B cell (primary cell): Measurements from ENCODE around the gene P2RY14. TPM values are rescaled to one million over a fixed set of nuclear protein-coding genes. Genes with fewer than 3 reads are reported as not detected.
A peak's percentile ranks its signal among the peaks of the same experiment; 100 is the strongest.

Experiments
- ATAC-seq: fragments of 200-7000 bp; cut with Tn5 transposase; one replicate; pipeline ENCODE4 v1.10.0; 2021; ENCODE audit warnings: low read depth, mild to moderate bottlenecking, moderate number of reproducible peaks, moderate library complexity
- CTCF ChIA-PET: fragments of 350-600 bp; sonication (Branson Sonifier 250); formaldehyde crosslinking; loops from one replicate; lab custom pipeline; 2021; ENCODE audit warnings: antibody characterized with exemption, inconsistent platforms; lab: Charles Lee
- POLR2A ChIA-PET: fragments of 350-600 bp; sonication (Branson Sonifier 250); formaldehyde crosslinking; loops from one replicate; lab custom pipeline; 2021; ENCODE audit warnings: antibody characterized with exemption; lab: Charles Lee
- DNase-seq: peaks from one replicate; pipeline ENCODE4 v3.0.0; 2013
- H2AFZ ChIP-seq: 2 replicates; pipeline ENCODE4 v1.6.1; 2012; ENCODE audit warnings: mild to moderate bottlenecking, low read depth, low read length; ENCODE audit not compliant: insufficient read depth, poor library complexity, severe bottlenecking
- H3K27ac ChIP-seq, 2 donors: 1 replicate in 1 of 2; 2 replicates in 1 of 2; pipeline ENCODE4 v1.5.1; 2012 to 2013; ENCODE audit warnings: low read length in 2 of 2, mild to moderate bottlenecking in 2 of 2, moderate library complexity in 1 of 2
- H3K27me3 ChIP-seq, 4 experiments: fragments of 200-600 bp in 1 of 4; sonication (generic) in 1 of 4; replicated peaks in 1 of 4; 1 replicate in 2 of 4; 2 replicates in 2 of 4; pipeline versions ENCODE4 v1.6.1 to v1.7.0; 2013 to 2016; ENCODE audit warnings: low read length in 3 of 4, mild to moderate bottlenecking in 2 of 4, mixed read lengths in 1 of 4, moderate library complexity in 1 of 4; ENCODE audit not compliant: insufficient read depth in 4 of 4, control insufficient read depth in 3 of 4; ENCODE audit errors: control extremely low read depth in 1 of 4
- H3K36me3 ChIP-seq, 2 experiments: replicated peaks in 1 of 2; 1 replicate in 1 of 2; 2 replicates in 1 of 2; pipeline versions ENCODE4 v1.6.1 to v1.7.1; 2013; ENCODE audit warnings: low read length in 1 of 2; ENCODE audit not compliant: insufficient read depth in 2 of 2, control insufficient read depth in 1 of 2; ENCODE audit errors: control extremely low read depth in 1 of 2, extremely low read depth in 1 of 2
- H3K4me1 ChIP-seq, 2 donors: fragments of 200-600 bp in 1 of 2; sonication (generic) in 1 of 2; 1 replicate in 1 of 2; 2 replicates in 1 of 2; pipeline versions ENCODE4 v1.5.1 to v1.6.1; 2013 to 2017; ENCODE audit warnings: low read length in 2 of 2; ENCODE audit not compliant: control insufficient read depth in 2 of 2, insufficient read depth in 2 of 2
- H3K4me2 ChIP-seq: replicated peaks from 2 replicates; pipeline ENCODE3; 2012; ENCODE audit warnings: mild to moderate bottlenecking, low read depth, low read length; ENCODE audit not compliant: poor library complexity, severe bottlenecking
- H3K4me3 ChIP-seq, 5 experiments: fragments of 200-600 bp in 1 of 5; sonication (generic) in 1 of 5; 1 replicate in 3 of 5; 2 replicates in 2 of 5; pipeline versions ENCODE4 v1.5.1 to v1.7.0; 2011 to 2016; ENCODE audit warnings: low read length in 4 of 5, mild to moderate bottlenecking in 4 of 5, low read depth in 2 of 5, control low read depth in 1 of 5, moderate library complexity in 1 of 5; ENCODE audit not compliant: insufficient read depth in 1 of 5; ENCODE audit errors: control extremely low read depth in 1 of 5, extremely low read depth in 1 of 5
- H3K79me2 ChIP-seq: fragments of 200-600 bp; sonication (generic); one replicate; pipeline ENCODE4 v1.6.0; 2016; ENCODE audit warnings: low read length; ENCODE audit not compliant: control insufficient read depth, insufficient read depth
- H3K9ac ChIP-seq: fragments of 200-600 bp; sonication (generic); 2 replicates; pipeline ENCODE4 v1.6.1; 2017; ENCODE audit warnings: mild to moderate bottlenecking, low read length, moderate library complexity
- H3K9me3 ChIP-seq, 3 donors: one replicate each; pipeline versions ENCODE4 v1.6.1 to v1.7.1; 2013; ENCODE audit warnings: low read length in 2 of 3; ENCODE audit not compliant: control insufficient read depth in 2 of 3, insufficient read depth in 1 of 3; ENCODE audit errors: control extremely low read depth in 1 of 3
- H4K20me1 ChIP-seq: 2 replicates; pipeline ENCODE4 v1.6.0; 2012; ENCODE audit warnings: mild to moderate bottlenecking, low read length; ENCODE audit not compliant: insufficient read depth, control insufficient read depth, poor library complexity, severe bottlenecking
- H3K27ac Mint-ChIP-seq: one replicate; pipeline ENCODE4 v1.8.0; 2021; ENCODE audit warnings: mixed read lengths
- H3K27me3 Mint-ChIP-seq: one replicate; pipeline ENCODE4 v1.8.0; 2021; ENCODE audit warnings: mixed read lengths
- H3K4me1 Mint-ChIP-seq: one replicate; pipeline ENCODE4 v1.8.0; 2021; ENCODE audit warnings: mixed read lengths
- H3K4me3 Mint-ChIP-seq: one replicate; pipeline ENCODE4 v1.8.0; 2021; ENCODE audit warnings: mixed read lengths
- H3K9me3 Mint-ChIP-seq: one replicate; pipeline ENCODE4 v1.8.0; 2022; ENCODE audit warnings: mixed read lengths; ENCODE audit not compliant: insufficient read depth
- EZH2 ChIP-seq: IDR thresholded peaks from 2 replicates; pipeline ENCODE4 v1.6.1; 2012; ENCODE audit warnings: borderline replicate concordance, low read depth, mild to moderate bottlenecking, moderate library complexity, low read length; ENCODE audit not compliant: insufficient read depth, poor library complexity, severe bottlenecking
- whole genome bisulfite sequencing: methylation state at CpG from one replicate; pipeline ENCODE4 v1.1.5; 2013; ENCODE audit warnings: missing lambda C conversion rate; ENCODE audit not compliant: insufficient coverage; 5-methylcytosine and 5-hydroxymethylcytosine counted together
- intact Hi-C: fragments of 100-400 bp; cut with micrococcal nuclease; formaldehyde crosslinking; loops from one replicate; pipeline ENCODE4 v1.10.0; 2022
- polyA plus RNA-seq: library from polyadenylated mRNA; depleted of rRNA; stranded (reverse); fragments of >200 nt; gene quantifications from 2 replicates; pipeline ENCODE4 v1.2.3, GENCODE V29; 2012
- total RNA-seq, 2 donors: library from RNA; stranded (reverse); fragments of 120-200 nt in 1 of 2; gene quantifications; 1 replicate in 1 of 2; 2 replicates in 1 of 2; pipeline versions ENCODE4 v1.2.3 to v1.2.4, GENCODE V29; 2013 to 2022
- TF ChIP-seq, protein P1 (sequence below): fragments of 200-600 bp; IDR thresholded peaks from one replicate; pipeline ENCODE4 v1.8.0; 2022; ENCODE audit warnings: antibody characterized with exemption, mild to moderate bottlenecking

The P2RY14 gene
- total and polyA plus RNA-seq, 2 donors (not counting 1 experiment from before 2014, with no cell fraction given) = 7.0 to 11.3 TPM

DNA sequence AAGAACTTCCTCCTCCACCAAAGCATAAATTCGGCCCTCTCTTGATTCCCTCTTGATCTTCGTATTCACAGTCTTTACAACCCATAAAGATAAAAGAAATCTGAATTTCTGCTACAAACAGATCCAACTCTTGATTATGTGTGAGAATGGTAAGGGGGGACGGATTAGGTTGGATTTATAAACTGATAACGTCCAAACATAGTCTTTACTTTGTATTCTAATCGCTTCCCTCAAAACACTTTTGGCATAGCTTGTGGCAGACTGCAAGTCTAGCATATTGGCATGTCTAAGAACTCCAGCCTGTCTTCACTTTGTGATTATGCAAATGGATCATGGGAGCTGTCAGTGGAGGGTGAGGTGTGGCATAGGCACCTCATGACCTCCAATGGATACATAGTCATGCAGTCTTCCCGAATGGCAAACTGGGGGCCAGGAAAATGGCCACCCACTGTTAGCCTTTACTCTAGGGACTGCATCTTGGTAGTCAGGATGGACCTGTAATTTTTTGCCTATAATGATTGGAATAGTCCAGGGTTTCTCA is 51.0 kb downstream of the P2RY14 start:
- peak overlapping the region in 1 of 2 donors; percentile 9 for H3K27ac ChIP-seq
- TF ChIP-seq EZH2 = no peak
- TF ChIP-seq, protein P1, sequence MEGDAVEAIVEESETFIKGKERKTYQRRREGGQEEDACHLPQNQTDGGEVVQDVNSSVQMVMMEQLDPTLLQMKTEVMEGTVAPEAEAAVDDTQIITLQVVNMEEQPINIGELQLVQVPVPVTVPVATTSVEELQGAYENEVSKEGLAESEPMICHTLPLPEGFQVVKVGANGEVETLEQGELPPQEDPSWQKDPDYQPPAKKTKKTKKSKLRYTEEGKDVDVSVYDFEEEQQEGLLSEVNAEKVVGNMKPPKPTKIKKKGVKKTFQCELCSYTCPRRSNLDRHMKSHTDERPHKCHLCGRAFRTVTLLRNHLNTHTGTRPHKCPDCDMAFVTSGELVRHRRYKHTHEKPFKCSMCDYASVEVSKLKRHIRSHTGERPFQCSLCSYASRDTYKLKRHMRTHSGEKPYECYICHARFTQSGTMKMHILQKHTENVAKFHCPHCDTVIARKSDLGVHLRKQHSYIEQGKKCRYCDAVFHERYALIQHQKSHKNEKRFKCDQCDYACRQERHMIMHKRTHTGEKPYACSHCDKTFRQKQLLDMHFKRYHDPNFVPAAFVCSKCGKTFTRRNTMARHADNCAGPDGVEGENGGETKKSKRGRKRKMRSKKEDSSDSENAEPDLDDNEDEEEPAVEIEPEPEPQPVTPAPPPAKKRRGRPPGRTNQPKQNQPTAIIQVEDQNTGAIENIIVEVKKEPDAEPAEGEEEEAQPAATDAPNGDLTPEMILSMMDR = no peak
- no peak overlapping the region for H3K9ac ChIP-seq
- no CpG with 5 or more reads among the region's 6 CpGs for WGBS
- peaks cover 39 to 40% of the 10 kb centered on the region in 2 donors for H3K4me1 ChIP-seq
- Mint-ChIP-seq H3K9me3 (no peaks in the 10 kb centered on the region), H3K4me3 (no peak overlapping the region), H3K27me3 (no peaks in the 10 kb centered on the region), H3K27ac (peak overlapping the region; percentile 86), H3K4me1 (peaks cover 39% of the 10 kb centered on the region)
- H3K9me3 ChIP-seq = no peaks in the 10 kb centered on the region
- H3K27me3 ChIP-seq = no peaks in the 10 kb centered on the region
- peaks cover 0 to 5% of the 10 kb centered on the region in 2 experiments for H3K36me3 ChIP-seq
- POLR2A ChIA-PET = interaction anchor here (0.6 to 4.3 kb wide), 3 partner anchors 38 to 52 kb away, joined by 3 to 52 read pairs (median 4); partner anchors contain the start of gene P2RY14
- peak overlapping the region; percentile 22 for H3K4me2 ChIP-seq
- H2AFZ ChIP-seq = no peak overlapping the region
- peaks cover 14% of the 10 kb centered on the region for H3K79me2 ChIP-seq
- intact Hi-C loops = loop anchor here (1.0 to 2.0 kb wide), 5 partner anchors 56 to 691 kb away; no protein-coding TSS in a partner anchor
- CTCF ChIA-PET = interaction anchor here (0.7 to 12.2 kb wide), 28 partner anchors 9 to 611 kb away, joined by 3 to 460 read pairs (median 6); partner anchors contain the start of gene P2RY14
- DNase-seq (no peak), ATAC-seq (no peak)
- H3K4me3 ChIP-seq = no peak overlapping the region
- H4K20me1 ChIP-seq = no peaks in the 10 kb centered on the region

DNA sequence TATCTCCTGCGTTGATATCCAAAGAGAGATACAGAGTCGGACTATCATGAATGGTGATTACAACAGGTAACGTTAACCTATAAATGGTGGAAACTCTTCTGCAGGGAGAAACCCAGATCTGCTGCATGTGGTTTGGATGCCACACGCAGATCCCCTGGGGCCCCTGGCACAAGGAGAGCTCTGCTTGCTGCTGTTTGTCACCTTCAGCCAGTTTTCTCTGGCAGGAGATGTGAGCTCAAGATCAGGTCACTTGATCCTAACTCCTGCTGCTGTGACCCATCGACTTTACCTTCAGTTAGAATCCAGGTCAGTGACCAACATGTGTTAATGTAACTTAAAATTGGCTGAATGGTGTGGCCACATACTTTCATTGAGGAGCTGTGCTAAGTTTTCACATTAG is 51.5 kb downstream of the P2RY14 start:
- Histone ChIP-seq H3K4me3 (no peak overlapping the region), H3K4me2 (no peak overlapping the region), H2AFZ (no peak overlapping the region), H3K9ac (no peak overlapping the region), H3K79me2 (peaks cover 11% of the 10 kb centered on the region), H3K27me3 (no peaks in the 10 kb centered on the region), H3K36me3 (peaks cover 0 to 5% of the 10 kb centered on the region in 2 experiments), H3K4me1 (peaks cover 39 to 40% of the 10 kb centered on the region in 2 donors), H3K27ac (no peak overlapping the region), H4K20me1 (no peaks in the 10 kb centered on the region), H3K9me3 (peaks cover 0 to 1% (median 0%) of the 10 kb centered on the region in 3 donors)
- no peak for ATAC-seq
- peaks cover 37% of the 10 kb centered on the region for H3K4me1 Mint-ChIP-seq
- H3K4me3 Mint-ChIP-seq = no peak overlapping the region
- intact Hi-C loops = loop anchor here (1.0 to 2.0 kb wide), 5 partner anchors 56 to 692 kb away; no protein-coding TSS in a partner anchor
- TF ChIP-seq, protein P1 = no peak
- no peak for TF ChIP-seq EZH2
- H3K27ac Mint-ChIP-seq = no peak overlapping the region
- ChIA-PET CTCF (interaction anchor here (0.7 to 12.2 kb wide), 21 partner anchors 9 to 612 kb away, joined by 3 to 460 read pairs (median 7); partner anchors contain the start of gene P2RY14), POLR2A (interaction anchor here (0.6 to 4.3 kb wide), 2 partner anchors 42 to 53 kb away, joined by 4 to 52 read pairs; partner anchors contain the start of gene P2RY14)
- H3K27me3 Mint-ChIP-seq = no peaks in the 10 kb centered on the region
- no peak for DNase-seq
- 78% methylated on average over 4 of the region's 5 CpGs for WGBS
- no peaks in the 10 kb centered on the region for H3K9me3 Mint-ChIP-seq
